HS-5 (cell line): ENCODE results near the gene PIEZO2.
"Not testable (repeated sequence)": the region's sequence is repeated elsewhere in the genome, so short reads cannot be mapped to it uniquely, and the experiment has no call there.

Experiments
- DNase-seq: peaks from one replicate; pipeline ENCODE4 v3.0.0-alpha.2; 2012; ENCODE audit warnings: low read depth

PIEZO2 gene

GRCh38 chr18:10685484-10685883 is 463.9 kb downstream of the PIEZO2 start:
- DNase-seq = no peak

GRCh38 chr18:10682368-10682714 is 467.0 kb downstream of the PIEZO2 start:
- no peak for DNase-seq

- no peak for DNase-seq
These were observed 467.6 kb downstream of the PIEZO2 start for GRCh38 chr18:10681581-10682367.

- DNase-seq = no peak
These were observed 469.1 kb downstream of the PIEZO2 start for GRCh38 chr18:10680271-10680596.

GRCh38 chr18:10679557-10680270 is 469.7 kb downstream of the PIEZO2 start:
- DNase-seq = no peak

- no peak for DNase-seq
These were observed 477.9 kb downstream of the PIEZO2 start for GRCh38 chr18:10671441-10671840.

- DNase-seq = no peak
These were observed 478.5 kb downstream of the PIEZO2 start for GRCh38 chr18:10670856-10671255.

GRCh38 chr18:10669441-10670100 is 479.8 kb downstream of the PIEZO2 start:
- no peak for DNase-seq

GRCh38 chr18:10663750-10664149 is 485.6 kb downstream of the PIEZO2 start:
- no peak for DNase-seq

- peak; percentile 9 for DNase-seq
These were observed 488.1 kb downstream of the PIEZO2 start for GRCh38 chr18:10661317-10661716.

GRCh38 chr18:10660179-10660884 is 489.0 kb downstream of the PIEZO2 start:
- DNase-seq = no peak

GRCh38 chr18:10659594-10659993 is 489.8 kb downstream of the PIEZO2 start:
- no peak for DNase-seq

- DNase-seq = no peak
These were observed 490.4 kb downstream of the PIEZO2 start for GRCh38 chr18:10659000-10659399.

GRCh38 chr18:10644003-10644402 is 505.4 kb downstream of the PIEZO2 start:
- not testable (repeated sequence) for DNase-seq

GRCh38 chr18:10642915-10643524 is 506.3 kb downstream of the PIEZO2 start:
- not testable (repeated sequence) for DNase-seq

- not testable (repeated sequence) for DNase-seq
These were observed 510.9 kb downstream of the PIEZO2 start for GRCh38 chr18:10638539-10638885.

- not testable (repeated sequence) for DNase-seq
These were observed 511.4 kb downstream of the PIEZO2 start for GRCh38 chr18:10637858-10638538.

GRCh38 chr18:10629076-10629475 is 520.3 kb downstream of the PIEZO2 start:
- not testable (repeated sequence) for DNase-seq

- not testable (repeated sequence) for DNase-seq
These were observed 522.7 kb downstream of the PIEZO2 start for GRCh38 chr18:10626606-10627213.

GRCh38 chr18:10623606-10624005 is 525.8 kb downstream of the PIEZO2 start:
- DNase-seq = not testable (repeated sequence)

- not testable (repeated sequence) for DNase-seq
These were observed 526.4 kb downstream of the PIEZO2 start for GRCh38 chr18:10622982-10623381.
